GM12891 (cell line): ENCODE results near the gene FAM118B.

Experiments
- PAX5 ChIP-seq: IDR thresholded peaks from 2 replicates; pipeline ENCODE4 v1.6.1; 2011; ENCODE audit warnings: low read length, moderate library complexity, mild to moderate bottlenecking; ENCODE audit not compliant: insufficient read depth, severe bottlenecking
- POLR2A ChIP-seq: IDR thresholded peaks from 2 replicates; pipeline ENCODE4 v1.6.1; 2011; ENCODE audit warnings: low read depth, low read length, control low read depth
- POLR2AphosphoS5 ChIP-seq: IDR thresholded peaks from 2 replicates; pipeline ENCODE4 v1.6.1; 2011; ENCODE audit warnings: low read depth, low read length, control low read depth
- POU2F2 ChIP-seq: IDR thresholded peaks from 2 replicates; pipeline ENCODE4 v1.6.1; 2011; ENCODE audit warnings: low read depth, mild to moderate bottlenecking, control low read depth, low read length, moderate library complexity

DNA sequence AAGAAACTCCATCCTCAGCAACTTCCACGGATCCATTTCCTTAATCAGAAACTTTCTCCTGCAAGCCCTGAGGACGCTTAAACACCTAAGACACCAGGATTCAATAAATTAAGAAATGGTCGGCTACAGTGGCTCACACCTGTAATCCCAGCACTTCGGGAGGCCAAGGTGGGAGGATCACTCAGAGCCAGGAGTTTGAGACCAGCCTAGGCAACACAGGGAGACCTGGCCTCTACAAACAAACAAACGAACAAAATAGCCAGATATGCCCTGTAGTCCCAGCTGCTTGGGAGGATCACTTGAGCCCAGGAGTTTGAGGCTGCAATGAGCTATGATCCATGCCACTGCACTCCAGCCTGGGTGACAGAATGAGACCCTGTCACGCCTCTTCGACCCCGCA is 46.8 kb upstream of the FAM118B start:
- TF ChIP-seq POLR2AphosphoS5 (no peak), POLR2A (no peak), POU2F2 (no peak), PAX5 (no peak)
